ENCODE measurements around the gene TNNC2.
"Not testable (repeated sequence)": the region's sequence is repeated elsewhere in the genome, so short reads cannot be mapped to it uniquely, and the experiment has no call there.

The TNNC2 gene

GRCh38 chr20:45827030-45827652, at the start of gene TNNC2:
Gene TNNC2, minus strand, starts transcription at chr20:45827312. Its CDS starts 64 bp downstream, at chr20:45827248.
- no peak for DNase-seq (ENCODE audit: low spot score)

- DNase-seq (ENCODE audit: low spot score), result no peak
These were observed 47.5 kb upstream of the TNNC2 start for GRCh38 chr20:45874576-45874975.

GRCh38 chr20:45874104-45874481, 47.0 kb upstream of the TNNC2 start:
- DNase-seq (ENCODE audit: low spot score), result not testable (repeated sequence)

GRCh38 chr20:45873409-45874103, 46.4 kb upstream of the TNNC2 start:
- no peak for DNase-seq (ENCODE audit: low spot score)

GRCh38 chr20:45872626-45873025, 45.5 kb upstream of the TNNC2 start:
- no peak for DNase-seq (ENCODE audit: low spot score)

- peak; percentile 18 for DNase-seq (ENCODE audit: low spot score)
These were observed 40.7 kb upstream of the TNNC2 start for GRCh38 chr20:45867819-45868176.

- DNase-seq (ENCODE audit: low spot score), result no peak
These were observed 40.2 kb upstream of the TNNC2 start for GRCh38 chr20:45867136-45867818.

- no peak for DNase-seq (ENCODE audit: low spot score)
These were observed 39.3 kb upstream of the TNNC2 start for GRCh38 chr20:45866454-45866853.

GRCh38 chr20:45863543-45864470, 36.7 kb upstream of the TNNC2 start:
- no peak for DNase-seq (ENCODE audit: low spot score)

- no peak for DNase-seq (ENCODE audit: low spot score)
These were observed 34.3 kb upstream of the TNNC2 start for GRCh38 chr20:45861221-45862075.

GRCh38 chr20:45860560-45861220, 33.6 kb upstream of the TNNC2 start:
- peak; percentile 7 for DNase-seq (ENCODE audit: low spot score)

- no peak for DNase-seq (ENCODE audit: low spot score)
These were observed 32.8 kb upstream of the TNNC2 start for GRCh38 chr20:45859916-45860315.

- no peak for DNase-seq (ENCODE audit: low spot score)
These were observed 30.7 kb upstream of the TNNC2 start for GRCh38 chr20:45857882-45858216.

GRCh38 chr20:45857114-45857881, 30.2 kb upstream of the TNNC2 start, which contains the start of the genes ACOT8 and ZSWIM3:
Gene ACOT8, minus strand, starts transcription at chr20:45857392. Its CDS starts 77 bp downstream, at chr20:45857315.
Gene ZSWIM3, plus strand, starts transcription at chr20:45857614. Its CDS starts 212 bp downstream, at chr20:45857826.
- DNase-seq (ENCODE audit: low spot score), result peak; percentile 99

GRCh38 chr20:45853484-45853883, 26.4 kb upstream of the TNNC2 start:
- DNase-seq (ENCODE audit: low spot score), result no peak

GRCh38 chr20:45852326-45852725, 25.2 kb upstream of the TNNC2 start:
- DNase-seq (ENCODE audit: low spot score), result no peak

- no peak for DNase-seq (ENCODE audit: low spot score)
These were observed 24.4 kb upstream of the TNNC2 start for GRCh38 chr20:45851501-45851900.

- no peak for DNase-seq (ENCODE audit: low spot score)
These were observed 23.8 kb upstream of the TNNC2 start for GRCh38 chr20:45850926-45851325.

GRCh38 chr20:45850238-45850637, 23.1 kb upstream of the TNNC2 start:
- DNase-seq (ENCODE audit: low spot score), result no peak
